CD4-positive, alpha-beta memory T cell (primary cell): ENCODE results near the gene POLR2C. TPM values are rescaled to one million over a fixed set of nuclear protein-coding genes. Genes with fewer than 3 reads are reported as not detected.

Experiments
- CTCF ChIA-PET: fragments of 350-600 bp; sonication (Branson Sonifier 250); formaldehyde crosslinking; loops from one replicate; lab custom pipeline; 2021; ENCODE audit warnings: inconsistent platforms; ENCODE audit not compliant: partially characterized antibody; lab: Charles Lee
- POLR2A ChIA-PET: fragments of 350-600 bp; sonication (Branson Sonifier 250); formaldehyde crosslinking; loops from one replicate; lab custom pipeline; 2021; ENCODE audit not compliant: partially characterized antibody; lab: Charles Lee
- DNase-seq, 5 donors: peaks; one replicate each; pipeline versions ENCODE4 v3.0.0 to v3.0.0-alpha.2; 2020 to 2022; ENCODE audit warnings: mixed read lengths in 1 of 5
- H3K27ac ChIP-seq: one replicate; pipeline ENCODE4 v1.7.0; 2013; ENCODE audit warnings: low read depth, low read length
- H3K27me3 ChIP-seq: 2 replicates; pipeline ENCODE4 v1.7.0; 2013; ENCODE audit warnings: mild to moderate bottlenecking, low read length, moderate library complexity; ENCODE audit not compliant: insufficient read depth
- H3K36me3 ChIP-seq: 2 replicates; pipeline ENCODE4 v1.7.0; 2013; ENCODE audit warnings: mild to moderate bottlenecking, low read length, moderate library complexity; ENCODE audit not compliant: insufficient read depth
- H3K4me1 ChIP-seq: 2 replicates; pipeline ENCODE4 v1.7.0; 2013; ENCODE audit warnings: mild to moderate bottlenecking, low read length, moderate library complexity; ENCODE audit not compliant: insufficient read depth
- H3K4me3 ChIP-seq, 2 donors: one replicate each; pipeline ENCODE4 v1.7.0; 2013; ENCODE audit warnings: low read length in 2 of 2, mild to moderate bottlenecking in 1 of 2
- H3K9me3 ChIP-seq, 2 donors: one replicate each; pipeline ENCODE4 v1.7.0; 2013; ENCODE audit warnings: low read length in 2 of 2, control low read depth in 1 of 2; ENCODE audit not compliant: control insufficient read depth in 1 of 2
- H3K27ac Mint-ChIP-seq, 7 donors: one replicate each; pipeline ENCODE4 v1.8.0; 2020 to 2021; ENCODE audit warnings: mixed read lengths in 7 of 7, mild to moderate bottlenecking in 6 of 7, inconsistent platforms in 3 of 7, moderate library complexity in 3 of 7
- H3K27me3 Mint-ChIP-seq, 2 donors: one replicate each; pipeline ENCODE4 v1.8.0; 2020 to 2021; ENCODE audit warnings: mixed read lengths in 2 of 2
- H3K36me3 Mint-ChIP-seq, 2 donors: one replicate each; pipeline ENCODE4 v1.8.0; 2020 to 2021; ENCODE audit warnings: mixed read lengths in 2 of 2, inconsistent platforms in 1 of 2, mild to moderate bottlenecking in 1 of 2
- H3K4me1 Mint-ChIP-seq, 4 donors: one replicate each; pipeline ENCODE4 v1.8.0; 2020 to 2021; ENCODE audit warnings: mixed read lengths in 4 of 4, mild to moderate bottlenecking in 1 of 4
- H3K4me3 Mint-ChIP-seq, 8 donors: one replicate each; pipeline ENCODE4 v1.8.0; 2020 to 2021; ENCODE audit warnings: mixed read lengths in 8 of 8, mild to moderate bottlenecking in 7 of 8, moderate library complexity in 6 of 8, inconsistent platforms in 3 of 8
- H3K9me3 Mint-ChIP-seq, 8 donors: one replicate each; pipeline ENCODE4 v1.8.0; 2020 to 2021; ENCODE audit warnings: mixed read lengths in 8 of 8, mild to moderate bottlenecking in 5 of 8, inconsistent platforms in 3 of 8, moderate library complexity in 1 of 8
- intact Hi-C: fragments of 100-400 bp; cut with micrococcal nuclease; formaldehyde crosslinking; loops from one replicate; pipeline ENCODE4 v1.15.1; 2023
- polyA plus RNA-seq, 2 donors: library from polyadenylated mRNA; unstranded; fragments of 300-500 nt; fragmentation: Illumina TruSeq; gene quantifications; one replicate each; pipeline ENCODE4 v1.2.3, GENCODE V29; 2021
- total RNA-seq, 2 experiments: library from RNA; stranded (reverse); gene quantifications; one replicate each; pipeline ENCODE4 v1.2.3, GENCODE V29; 2021

The POLR2C gene
- total and polyA plus RNA-seq, 4 experiments from 2014 or later = 35.7 to 78.1 (median 64.8) TPM

GRCh38 chr16:57518922-57519321 is 56.4 kb downstream of the POLR2C start:
- ChIA-PET CTCF (interaction anchor here (0.9 to 6.2 kb wide), 20 partner anchors 8 to 217 kb away, joined by 3 to 87 read pairs (median 6); partner anchors contain the start of genes CCDC102A and DOK4), POLR2A (interaction anchor here (1.6 to 2.4 kb wide), 3 partner anchors 11 to 56 kb away, joined by 7 to 15 read pairs (median 8); partner anchors contain the start of genes CCDC102A and POLR2C)
- intact Hi-C loops = loop anchor here (1.0 to 5.0 kb wide), 4 partner anchors 43 to 435 kb away; partner anchors contain the start of gene POLR2C
- Histone ChIP-seq H3K27ac (no peak overlapping the region), H3K9me3 (no peaks in the 10 kb centered on the region), H3K36me3 (no peaks in the 10 kb centered on the region), H3K4me3 (no peak overlapping the region), H3K27me3 (no peaks in the 10 kb centered on the region), H3K4me1 (no peaks in the 10 kb centered on the region)
- H3K4me3 Mint-ChIP-seq = no peak overlapping the region
- H3K27ac Mint-ChIP-seq = peak overlapping the region in 2 of 7 donors; percentile 44 to 80
- peaks cover 9 to 23% of the 10 kb centered on the region in 2 donors for H3K36me3 Mint-ChIP-seq
- H3K9me3 Mint-ChIP-seq = no peaks in the 10 kb centered on the region
- H3K27me3 Mint-ChIP-seq = no peaks in the 10 kb centered on the region
- H3K4me1 Mint-ChIP-seq = peaks cover 0 to 6% (median 3%) of the 10 kb centered on the region in 4 donors
- DNase-seq = no peak

DNA sequence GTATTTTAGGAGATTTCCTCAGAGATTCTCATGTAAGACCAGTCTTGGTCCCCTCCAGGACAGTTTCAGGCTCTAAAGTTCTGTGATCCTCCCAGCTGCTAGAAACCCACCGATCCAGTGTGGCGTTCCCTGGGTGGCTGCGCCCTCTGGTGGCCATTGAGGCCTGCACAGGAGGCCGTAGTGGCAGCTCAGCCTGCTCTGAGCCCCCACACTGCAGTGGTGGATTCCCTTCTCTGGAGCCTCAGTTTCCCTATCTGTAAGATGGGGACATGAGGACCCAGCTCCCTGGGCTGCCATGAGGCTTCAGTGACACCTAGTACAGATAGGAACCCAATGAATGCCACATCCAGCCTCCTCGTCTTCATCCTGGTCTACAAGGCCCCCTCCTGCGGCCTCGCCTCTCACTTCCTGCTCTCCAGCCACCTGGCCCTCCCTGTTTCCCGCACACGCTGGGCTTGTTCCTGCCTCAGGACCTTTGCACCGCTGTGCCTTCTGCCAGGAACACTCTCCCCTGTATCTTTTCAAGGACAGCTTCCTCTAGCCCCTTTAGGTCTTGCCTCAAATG is 57.4 kb downstream of the POLR2C start:
- H3K27ac Mint-ChIP-seq = peak overlapping the region in 1 of 7 donors; percentile 2

More for the DNA sequence above, 57.4 kb downstream of the POLR2C start:
- no peaks in the 10 kb centered on the region for H3K36me3 ChIP-seq
- no peak overlapping the region for H3K27ac ChIP-seq
- Mint-ChIP-seq H3K9me3 (no peaks in the 10 kb centered on the region), H3K27me3 (no peaks in the 10 kb centered on the region), H3K4me3 (no peak overlapping the region), H3K36me3 (peaks cover 9 to 21% of the 10 kb centered on the region in 2 donors), H3K4me1 (peaks cover 0 to 6% (median 3%) of the 10 kb centered on the region in 4 donors)
- DNase-seq = peak; percentile 70 to 76 (median 72)
- no peak overlapping the region for H3K4me3 ChIP-seq
- no peaks in the 10 kb centered on the region for H3K27me3 ChIP-seq
- no peaks in the 10 kb centered on the region for H3K9me3 ChIP-seq
- CTCF ChIA-PET = interaction anchor here (0.6 to 6.2 kb wide), 33 partner anchors 8 to 335 kb away, joined by 3 to 87 read pairs (median 4); partner anchors contain the start of genes CCDC102A, COQ9, DOK4 and POLR2C
- intact Hi-C loops = loop anchor here (1.0 to 5.0 kb wide), 4 partner anchors 44 to 436 kb away; partner anchors contain the start of gene POLR2C
- H3K4me1 ChIP-seq = no peaks in the 10 kb centered on the region
- POLR2A ChIA-PET = interaction anchor here (0.7 to 2.4 kb wide), 7 partner anchors 10 to 102 kb away, joined by 3 to 15 read pairs (median 5); partner anchors contain the start of genes ADGRG5, CCDC102A, CIAPIN1 and COQ9

Other genes starting within 250 kb of the POLR2C start
- gene ARL2BP, start 217.4 kb upstream of the POLR2C start, total RNA-seq = 10 to 100 TPM; 48.0 to 49.1 TPM
- gene ARL2BP, start 217.4 kb upstream of the POLR2C start, polyA plus RNA-seq = 100 to 1,000 TPM; 130 to 181 TPM
- gene PLLP, start 178.0 kb upstream of the POLR2C start, total RNA-seq = 1 to 10 TPM; 1.6 to 2.4 TPM
- 1 to 10 TPM; 1.6 to 2.2 TPM for gene PLLP, start 178.0 kb upstream of the POLR2C start, polyA plus RNA-seq
- gene CCL22, start 103.9 kb upstream of the POLR2C start, total RNA-seq = under 1 TPM in 1 of 2 experiments, not detected in 1; 0.26 TPM
- not detected for gene CCL22, start 103.9 kb upstream of the POLR2C start, polyA plus RNA-seq
- gene CX3CL1, start 90.2 kb upstream of the POLR2C start, total RNA-seq = not detected
- gene CX3CL1, start 90.2 kb upstream of the POLR2C start, polyA plus RNA-seq = not detected
- gene CCL17, start 57.9 kb upstream of the POLR2C start, total RNA-seq = not detected
- gene CCL17, start 57.9 kb upstream of the POLR2C start, polyA plus RNA-seq = not detected
- gene CIAPIN1, start 15.3 kb upstream of the POLR2C start, total RNA-seq = 10 to 100 TPM; 28.1 to 28.5 TPM
- gene CIAPIN1, start 15.3 kb upstream of the POLR2C start, polyA plus RNA-seq = 10 to 100 TPM; 45.6 to 65.3 TPM
- gene COQ9, start 15.2 kb upstream of the POLR2C start, total RNA-seq = 10 to 100 TPM; 35.3 to 37.7 TPM
- 10 to 100 TPM; 26.8 to 27.9 TPM for gene COQ9, start 15.2 kb upstream of the POLR2C start, polyA plus RNA-seq
- gene DOK4, start 23.8 kb downstream of the POLR2C start, total RNA-seq = 1 to 10 TPM; 2.8 to 3.0 TPM
- gene DOK4, start 23.8 kb downstream of the POLR2C start, polyA plus RNA-seq = 1 to 10 TPM; 1.7 to 2.7 TPM
- gene CCDC102A, start 73.9 kb downstream of the POLR2C start, total RNA-seq = 1 to 10 TPM; 4.7 to 5.4 TPM
- 1 to 10 TPM; 1.2 to 9.9 TPM for gene CCDC102A, start 73.9 kb downstream of the POLR2C start, polyA plus RNA-seq
- gene ADGRG5, start 80.0 kb downstream of the POLR2C start, total RNA-seq = 1 to 10 TPM; 1.5 to 3.0 TPM
- gene ADGRG5, start 80.0 kb downstream of the POLR2C start, polyA plus RNA-seq = 1 to 10 TPM; 2.3 to 3.8 TPM
- gene ADGRG1, start 166.0 kb downstream of the POLR2C start, total RNA-seq = under 1 TPM; 0.33 to 0.41 TPM
- gene ADGRG1, start 166.0 kb downstream of the POLR2C start, polyA plus RNA-seq = under 1 TPM in 1 of 2 donors, not detected in 1; 0.53 TPM
- not detected for gene ADGRG3, start 205.6 kb downstream of the POLR2C start, total RNA-seq
- gene ADGRG3, start 205.6 kb downstream of the POLR2C start, polyA plus RNA-seq = not detected
- not detected for gene DRC7, start 232.1 kb downstream of the POLR2C start, total RNA-seq
- not detected for gene DRC7, start 232.1 kb downstream of the POLR2C start, polyA plus RNA-seq